NB4 (cell line): ENCODE results near the gene CELF5.

Source experiments
- DNase-seq: peaks from one replicate; pipeline ENCODE4 v3.0.0; 2010; ENCODE audit warnings: low read depth
- H3K4me3 ChIP-seq: one replicate; pipeline ENCODE4 v1.5.1; 2011; ENCODE audit warnings: mild to moderate bottlenecking, low read depth, low read length, moderate library complexity
- CTCF ChIP-seq: IDR thresholded peaks from one replicate; pipeline ENCODE4 v1.5.1; 2012; ENCODE audit warnings: low read depth, low read length
- MAX ChIP-seq: IDR thresholded peaks from 2 replicates; pipeline ENCODE4 v1.6.1; 2011; ENCODE audit warnings: low read depth, low read length
- MYC ChIP-seq: IDR thresholded peaks from 2 replicates; pipeline ENCODE4 v1.6.1; 2011; ENCODE audit warnings: low read depth, low read length
- POLR2A ChIP-seq: IDR thresholded peaks from 2 replicates; pipeline ENCODE4 v1.6.1; 2011; ENCODE audit warnings: mild to moderate bottlenecking; ENCODE audit not compliant: insufficient read length; ENCODE audit errors: extremely low read depth

The CELF5 gene

DNA sequence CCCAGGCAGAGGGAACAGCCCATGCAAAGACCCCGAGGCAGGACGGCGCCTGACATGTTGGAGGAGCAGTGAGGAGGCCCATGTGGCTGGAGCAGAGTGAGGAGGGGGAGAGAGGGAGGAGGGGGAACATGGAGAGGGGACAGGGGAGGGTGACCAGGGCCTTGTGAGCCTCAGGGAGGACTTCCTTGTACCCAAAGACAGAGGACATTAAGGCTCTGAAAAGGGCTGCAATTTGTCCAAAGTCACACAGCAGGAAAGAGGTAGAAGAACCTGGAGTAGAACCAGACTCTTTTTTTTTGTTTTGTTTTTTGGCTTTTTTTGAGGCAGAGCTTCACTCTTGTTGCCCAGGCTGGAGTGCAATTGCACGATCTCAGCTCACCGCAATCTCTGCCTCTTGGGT is 67.2 kb downstream of the CELF5 start:
- no peak for DNase-seq
- no peak for TF ChIP-seq POLR2A
- TF ChIP-seq MAX = no peak
- TF ChIP-seq MYC = no peak
- no peak for TF ChIP-seq CTCF
- H3K4me3 ChIP-seq = no peak overlapping the region

DNA sequence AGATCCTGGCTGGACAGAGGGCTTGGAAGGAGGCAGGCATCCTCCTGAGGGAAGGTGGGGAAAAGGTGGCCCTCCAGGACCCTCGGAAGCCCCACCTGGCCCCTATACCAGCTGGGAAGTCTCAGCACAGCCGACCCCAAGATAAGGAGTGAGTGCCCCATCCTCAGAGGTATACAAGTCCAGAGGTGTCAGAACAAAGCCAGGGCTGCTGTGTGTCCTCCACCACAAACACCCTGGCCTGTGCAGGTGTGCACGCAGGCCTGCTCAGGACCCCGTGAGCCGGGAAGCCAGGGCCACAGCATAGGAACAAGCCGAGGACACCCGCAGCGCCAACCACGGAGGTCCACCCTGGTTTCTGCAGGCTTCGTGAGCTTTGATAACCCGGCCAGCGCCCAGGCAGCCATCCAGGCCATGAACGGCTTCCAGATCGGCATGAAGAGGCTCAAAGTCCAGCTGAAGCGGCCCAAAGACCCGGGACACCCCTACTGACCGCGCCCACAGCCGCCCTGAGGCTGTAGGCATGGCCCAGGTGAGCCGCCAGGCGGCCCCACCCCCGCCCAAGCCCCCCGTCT is 68.6 kb downstream of the CELF5 start:
- no peak for DNase-seq
- TF ChIP-seq POLR2A (no peak), CTCF (no peak), MAX (no peak), MYC (no peak)

GRCh38 chr19:3293560-3293959 is 69.1 kb downstream of the CELF5 start:
- no peak for DNase-seq
- H3K4me3 ChIP-seq = no peak overlapping the region
- TF ChIP-seq MYC (no peak), MAX (no peak), CTCF (no peak), POLR2A (no peak)

More for the DNA sequence above, 68.6 kb downstream of the CELF5 start:
- H3K4me3 ChIP-seq = no peak overlapping the region

- DNase-seq = no peak
- no peak overlapping the region for H3K4me3 ChIP-seq
- TF ChIP-seq CTCF (no peak), POLR2A (no peak), MYC (no peak), MAX (no peak)
Measured at GRCh38 chr19:3294080-3294850, 69.8 kb downstream of the CELF5 start.

- DNase-seq = no peak
- no peak overlapping the region for H3K4me3 ChIP-seq
- no peak for TF ChIP-seq MAX
- no peak for TF ChIP-seq CTCF
- TF ChIP-seq POLR2A = no peak
- TF ChIP-seq MYC = no peak
Measured at GRCh38 chr19:3295581-3295980, 71.1 kb downstream of the CELF5 start.
